Adrenal gland (tissue), 5 donors: ENCODE data around the gene TBC1D14.

Source experiments
- CTCF ChIP-seq, 6 experiments: fragments of 450-650 bp in 4 of 6; fragments of 200-600 bp in 2 of 6; sonication (generic) in 1 of 6; IDR thresholded peaks; 1 replicate in 5 of 6; 2 replicates in 1 of 6; pipeline versions ENCODE4 v1.5.1 to v1.8.0; 2016 to 2021; ENCODE audit warnings: antibody characterized with exemption in 6 of 6, mild to moderate bottlenecking in 2 of 6, moderate library complexity in 1 of 6
- POLR2A ChIP-seq, 2 donors: fragments of 450-650 bp; IDR thresholded peaks; one replicate each; pipeline ENCODE4 v1.6.1; 2017; ENCODE audit warnings: antibody characterized with exemption in 2 of 2, mild to moderate bottlenecking in 2 of 2, moderate library complexity in 1 of 2
- donor health status: DM: no; HTN: no; CAD: no.

- TF ChIP-seq CTCF (IDR thresholded peaks at IDR 0.05) (no peak), POLR2A (IDR thresholded peaks at IDR 0.05) (no peak)
Measured at GRCh38 chr4:6923507-6923906, 13.9 kb downstream of the TBC1D14 start.
